ENCODE data around the gene CNTNAP1. TPM values are rescaled to one million over a fixed set of nuclear protein-coding genes. Genes with fewer than 3 reads are reported as not detected.

The CNTNAP1 gene
- total RNA-seq, 1 donor from 2014 or later: 9.0 TPM

DNA sequence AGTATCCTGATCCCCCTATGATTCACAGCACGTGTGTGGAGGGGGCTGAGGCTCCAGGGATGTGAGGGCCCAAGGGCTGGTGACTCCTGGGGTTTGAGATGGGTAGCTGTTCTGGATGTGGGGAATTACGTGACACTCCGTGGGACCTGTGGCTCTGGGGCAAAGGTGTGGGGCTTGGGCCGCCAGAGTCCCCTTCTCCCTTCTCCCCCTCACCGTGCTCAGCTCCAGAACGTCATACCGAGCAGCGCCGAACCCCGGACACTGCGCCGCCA is 12.7 kb upstream of the CNTNAP1 start:
- no peaks in the 10 kb centered on the region for H3K9me3 ChIP-seq
- H3K27ac ChIP-seq: peak overlapping the region; percentile 31
- DNase-seq (no peak), ATAC-seq (no peak)
- intact Hi-C loops (cut with DNase I): no loop called here
- H3K4me3 ChIP-seq: no peak overlapping the region
- peaks cover 64% of the 10 kb centered on the region for H3K4me1 ChIP-seq
- H3K36me3 ChIP-seq: peaks cover 74% of the 10 kb centered on the region
- no peaks in the 10 kb centered on the region for H3K27me3 ChIP-seq (ENCODE audit: low read depth)
- TF ChIP-seq, protein P1, sequence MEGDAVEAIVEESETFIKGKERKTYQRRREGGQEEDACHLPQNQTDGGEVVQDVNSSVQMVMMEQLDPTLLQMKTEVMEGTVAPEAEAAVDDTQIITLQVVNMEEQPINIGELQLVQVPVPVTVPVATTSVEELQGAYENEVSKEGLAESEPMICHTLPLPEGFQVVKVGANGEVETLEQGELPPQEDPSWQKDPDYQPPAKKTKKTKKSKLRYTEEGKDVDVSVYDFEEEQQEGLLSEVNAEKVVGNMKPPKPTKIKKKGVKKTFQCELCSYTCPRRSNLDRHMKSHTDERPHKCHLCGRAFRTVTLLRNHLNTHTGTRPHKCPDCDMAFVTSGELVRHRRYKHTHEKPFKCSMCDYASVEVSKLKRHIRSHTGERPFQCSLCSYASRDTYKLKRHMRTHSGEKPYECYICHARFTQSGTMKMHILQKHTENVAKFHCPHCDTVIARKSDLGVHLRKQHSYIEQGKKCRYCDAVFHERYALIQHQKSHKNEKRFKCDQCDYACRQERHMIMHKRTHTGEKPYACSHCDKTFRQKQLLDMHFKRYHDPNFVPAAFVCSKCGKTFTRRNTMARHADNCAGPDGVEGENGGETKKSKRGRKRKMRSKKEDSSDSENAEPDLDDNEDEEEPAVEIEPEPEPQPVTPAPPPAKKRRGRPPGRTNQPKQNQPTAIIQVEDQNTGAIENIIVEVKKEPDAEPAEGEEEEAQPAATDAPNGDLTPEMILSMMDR (IDR thresholded peaks at IDR 0.05): no peak

DNA sequence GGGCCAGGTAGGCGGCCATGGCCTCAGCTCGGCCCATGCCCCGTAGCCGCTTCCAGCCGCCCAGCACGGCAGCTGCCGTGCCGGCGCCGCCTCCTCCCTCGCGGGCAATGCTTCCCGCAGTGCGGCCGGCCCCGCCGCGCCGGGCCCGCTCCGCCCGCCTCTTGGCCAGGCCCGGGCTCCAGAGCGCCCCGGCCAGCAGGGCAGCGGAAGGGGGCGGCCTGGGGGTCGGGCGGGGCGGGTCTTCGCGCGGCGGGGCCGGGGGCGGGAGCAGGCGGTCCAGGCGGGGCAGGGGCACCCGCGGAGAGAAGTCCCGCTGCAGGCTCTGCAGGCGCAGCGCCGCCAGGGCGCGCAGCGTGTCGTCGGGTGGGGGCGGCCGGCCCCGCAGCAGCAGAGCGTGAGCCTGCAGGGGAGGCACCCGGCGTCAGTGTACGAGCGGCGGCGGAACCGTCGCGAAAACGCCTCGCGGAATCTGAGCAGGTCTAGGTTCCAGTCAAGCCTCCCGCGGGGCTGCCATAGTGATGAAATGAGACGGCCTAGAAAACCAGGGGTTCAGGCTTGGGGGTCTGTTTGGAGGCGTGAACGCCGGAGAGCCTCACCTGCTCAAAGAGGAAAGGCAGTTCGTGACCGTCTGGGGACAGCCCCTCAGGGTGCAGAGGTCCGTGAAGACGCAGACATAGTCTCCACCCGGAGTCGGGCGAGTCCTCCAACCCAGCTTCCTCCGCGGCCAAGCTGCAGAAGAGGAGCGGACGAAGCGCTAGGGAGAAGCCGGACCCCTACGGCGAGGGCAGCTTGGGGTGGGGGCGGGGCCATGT is 12.1 kb upstream of the CNTNAP1 start:
- intact Hi-C loops (cut with DNase I): no loop called here
- TF ChIP-seq, protein P1 (IDR thresholded peaks at IDR 0.05): no peak
- H3K9me3 ChIP-seq: no peaks in the 10 kb centered on the region
- H3K27ac ChIP-seq: no peak overlapping the region
- DNase-seq (no peak), ATAC-seq (no peak)
- H3K4me3 ChIP-seq: peak overlapping the region; percentile 31
- peaks cover 67% of the 10 kb centered on the region for H3K4me1 ChIP-seq
- H3K27me3 ChIP-seq (ENCODE audit: low read depth): peaks cover under 1% of the 10 kb centered on the region
- H3K36me3 ChIP-seq: peaks cover 74% of the 10 kb centered on the region

DNA sequence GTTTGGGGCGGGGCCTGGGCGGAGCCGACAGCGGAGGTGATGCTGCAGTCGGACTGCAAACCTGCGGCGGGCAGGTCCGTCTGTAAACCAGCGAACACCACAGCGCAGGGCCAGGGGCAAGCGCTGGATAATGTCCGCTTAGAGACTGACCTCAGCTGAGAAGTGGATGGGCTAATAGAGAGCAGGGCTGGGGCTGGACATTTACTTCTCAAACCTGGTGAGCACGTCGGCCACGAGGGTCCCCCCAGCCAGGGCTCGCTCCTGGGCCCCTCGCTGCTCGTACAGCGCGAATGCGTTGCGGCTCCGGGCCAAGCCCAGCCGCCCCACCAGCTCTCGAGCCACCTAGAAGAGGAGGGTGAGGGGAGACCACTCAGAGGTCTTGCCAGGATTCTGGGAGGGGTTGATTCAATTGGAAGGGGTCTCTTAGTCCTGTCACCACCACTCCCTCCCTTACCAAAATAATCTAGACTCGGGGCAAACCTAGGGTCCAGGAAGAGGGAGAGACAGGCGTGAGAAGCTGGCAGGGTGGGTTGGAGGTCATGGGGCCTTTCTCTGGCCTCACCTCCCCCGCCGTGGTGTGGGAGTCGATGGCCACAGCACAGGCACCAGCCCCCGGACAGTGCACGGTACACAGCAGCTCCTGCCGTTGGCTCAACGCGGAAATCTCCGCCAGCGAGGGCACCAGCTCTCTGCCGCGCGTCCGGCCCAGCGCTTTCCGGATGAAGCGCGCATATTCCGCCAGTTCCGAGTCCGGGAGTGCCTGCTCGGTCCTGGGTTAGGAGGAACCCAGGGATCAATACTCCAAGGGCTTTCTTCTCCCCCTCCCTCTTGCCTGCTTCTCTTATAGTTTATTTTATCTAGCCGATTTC is 11.3 kb upstream of the CNTNAP1 start:
- intact Hi-C loops (cut with DNase I): no loop called here
- no peaks in the 10 kb centered on the region for H3K9me3 ChIP-seq
- H3K27me3 ChIP-seq (ENCODE audit: low read depth): peaks cover 9% of the 10 kb centered on the region
- H3K36me3 ChIP-seq: peaks cover 74% of the 10 kb centered on the region
- H3K4me1 ChIP-seq: peaks cover 73% of the 10 kb centered on the region
- TF ChIP-seq, protein P1 (IDR thresholded peaks at IDR 0.05): no peak
- H3K4me3 ChIP-seq: peak overlapping the region; percentile 31
- ATAC-seq (no peak), DNase-seq (no peak)
- no peak overlapping the region for H3K27ac ChIP-seq

DNA sequence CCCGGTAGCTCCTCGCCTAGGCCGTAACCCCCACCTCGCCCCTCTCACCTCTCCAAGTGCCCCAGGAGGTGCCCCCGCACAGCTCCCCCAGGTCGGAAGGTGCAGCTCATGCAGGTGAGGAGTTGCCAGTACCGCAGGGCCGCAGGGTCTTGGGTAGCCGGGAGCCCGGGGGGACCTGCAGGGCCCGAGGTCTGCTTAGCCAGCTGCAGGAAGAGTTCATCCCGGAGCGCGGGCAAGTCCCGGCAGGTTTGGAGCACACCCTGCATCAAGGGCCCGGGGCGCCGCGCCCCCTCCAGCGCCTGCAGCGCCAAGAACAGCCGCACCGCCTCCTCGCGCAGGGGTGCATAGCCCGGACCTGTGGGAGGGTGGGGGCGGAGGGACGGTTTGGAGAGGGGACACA is 10.3 kb upstream of the CNTNAP1 start:
- Histone ChIP-seq H3K27ac (no peak overlapping the region), H3K4me1 (peaks cover 71% of the 10 kb centered on the region), H3K27me3 (ENCODE audit: low read depth) (peaks cover 13% of the 10 kb centered on the region), H3K9me3 (no peaks in the 10 kb centered on the region), H3K4me3 (no peak overlapping the region), H3K36me3 (peaks cover 65% of the 10 kb centered on the region)
- intact Hi-C loops (cut with DNase I): no loop called here
- DNase-seq (no peak), ATAC-seq (no peak)
- TF ChIP-seq, protein P1 (IDR thresholded peaks at IDR 0.05): no peak

DNA sequence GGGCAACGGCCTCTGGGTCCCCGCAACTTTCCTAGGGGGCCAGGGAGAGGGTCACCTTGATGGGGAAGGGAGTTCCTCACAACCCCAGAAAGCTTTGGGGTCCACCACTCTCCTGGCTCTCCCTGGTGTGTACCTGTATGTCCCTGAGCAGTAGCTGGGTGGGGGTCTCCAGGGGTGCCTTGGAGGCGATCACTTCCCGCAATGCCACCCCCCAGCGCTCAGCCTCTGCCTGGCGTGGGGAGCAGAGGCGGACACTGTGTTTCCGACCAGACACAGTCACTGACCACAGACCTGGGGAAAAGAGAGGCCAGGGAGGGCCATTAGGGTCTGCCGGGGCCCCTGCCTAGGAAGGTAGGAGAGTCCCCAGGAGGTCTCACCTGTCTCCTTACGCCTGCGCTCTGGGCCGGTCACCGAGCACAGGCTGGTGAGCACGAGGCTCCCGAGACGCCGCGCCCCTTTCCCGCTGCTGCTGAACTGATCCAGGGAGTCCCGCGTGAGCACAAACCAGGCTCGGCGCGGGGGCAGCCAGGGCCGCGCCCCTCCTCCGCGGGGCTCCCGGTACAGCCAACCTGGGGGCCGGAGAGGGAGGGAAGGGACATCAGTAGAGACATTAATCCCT is 9.0 kb upstream of the CNTNAP1 start:
- H3K27ac ChIP-seq: peak overlapping the region; percentile 85
- DNase-seq: no peak

More for the DNA sequence above, 9.0 kb upstream of the CNTNAP1 start:
- peaks cover 52% of the 10 kb centered on the region for H3K36me3 ChIP-seq
- ATAC-seq: no peak
- intact Hi-C loops (cut with DNase I): no loop called here
- H3K4me1 ChIP-seq: peaks cover 66% of the 10 kb centered on the region
- H3K27me3 ChIP-seq (ENCODE audit: low read depth): peaks cover 13% of the 10 kb centered on the region
- peak overlapping the region; percentile 95 for H3K4me3 ChIP-seq
- TF ChIP-seq, protein P1 (IDR thresholded peaks at IDR 0.05): no peak
- no peaks in the 10 kb centered on the region for H3K9me3 ChIP-seq
